HFFc6 (cell line): ENCODE results near the gene HNRNPUL1. TPM values are rescaled to one million over a fixed set of nuclear protein-coding genes. Genes with fewer than 3 reads are reported as not detected.

Experiments
- DNase-seq: peaks from one replicate; pipeline ENCODE4 v3.0.0-alpha.2; 2018
- H3K27ac Mint-ChIP-seq: 2 replicates; pipeline ENCODE4 v1.8.0; 2020; ENCODE audit warnings: mild to moderate bottlenecking, mixed read lengths
- H3K27me3 Mint-ChIP-seq: 2 replicates; pipeline ENCODE4 v1.8.0; 2021; ENCODE audit warnings: mild to moderate bottlenecking, moderate library complexity, mixed read lengths; ENCODE audit not compliant: insufficient read depth
- H3K36me3 Mint-ChIP-seq: 2 replicates; pipeline ENCODE4 v1.8.0; 2021; ENCODE audit warnings: low read depth, mixed read lengths
- H3K4me1 Mint-ChIP-seq: 2 replicates; pipeline ENCODE4 v1.8.0; 2020; ENCODE audit warnings: low read depth, mixed read lengths
- H3K4me3 Mint-ChIP-seq: 2 replicates; pipeline ENCODE4 v1.8.0; 2020; ENCODE audit warnings: mild to moderate bottlenecking, moderate library complexity, mixed read lengths
- H3K9me3 Mint-ChIP-seq: 2 replicates; pipeline ENCODE4 v1.8.0; 2020; ENCODE audit warnings: mild to moderate bottlenecking, mixed read lengths
- CTCF ChIP-seq: fragments of 200-600 bp; sonication (generic); IDR thresholded peaks from 2 replicates; pipeline ENCODE4 v1.5.0; 2021; ENCODE audit warnings: antibody characterized with exemption, mild to moderate bottlenecking
- total RNA-seq, 6 experiments: library from RNA; stranded (reverse); fragmentation: NEBNext Ultra II Directional; extraction: Animal tissue kit (Norgen Biotek cat#: 25700); gene quantifications; 2 replicates in 1 of 6; 3 replicates in 5 of 6; pipeline ENCODE4 v1.2.3, GENCODE V29; 2021

Gene HNRNPUL1
- total RNA-seq, 6 experiments from 2014 or later: 176 to 245 (median 234) TPM

DNA sequence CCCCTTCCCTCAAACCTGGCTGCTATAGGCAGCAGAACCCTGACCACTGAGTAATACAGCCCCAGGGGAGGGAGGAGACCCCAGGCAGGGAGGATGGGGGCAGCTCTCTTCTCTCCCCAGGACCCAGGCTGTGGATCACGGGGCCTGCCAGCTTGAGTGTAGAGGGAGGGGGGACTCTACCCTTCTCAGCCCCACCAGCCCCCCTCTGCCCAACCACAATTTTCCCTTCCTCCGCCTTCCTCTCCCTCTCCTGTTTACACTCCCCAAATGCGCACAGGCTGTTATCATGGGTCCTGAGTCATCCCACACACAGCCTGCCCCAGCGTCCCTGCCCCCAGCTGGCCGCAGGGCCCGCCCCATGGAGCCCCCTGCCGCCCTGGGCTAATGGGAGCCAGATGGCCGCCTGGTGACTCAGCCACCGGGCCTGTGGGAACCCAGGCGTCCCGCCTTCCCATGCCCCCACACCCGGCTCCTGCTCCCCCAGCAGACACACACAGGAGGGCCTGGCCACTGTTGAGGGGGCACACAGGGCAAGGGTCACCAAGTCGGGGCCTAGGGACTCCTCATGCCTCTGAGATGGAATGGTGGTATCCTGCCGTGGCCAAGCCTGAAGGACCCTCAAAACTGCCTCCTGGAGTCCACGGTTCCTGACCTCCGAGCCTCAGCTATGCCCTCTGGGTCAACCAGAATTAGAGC lies 59.4 kb downstream of the HNRNPUL1 start:
- no peak for TF ChIP-seq CTCF
- H3K4me1 Mint-ChIP-seq: peaks cover 74% of the 10 kb centered on the region
- H3K36me3 Mint-ChIP-seq: peaks cover 32% of the 10 kb centered on the region
- peak overlapping the region; percentile 76 for H3K4me3 Mint-ChIP-seq
- peak; percentile 86 for DNase-seq
- H3K27ac Mint-ChIP-seq: peak overlapping the region; percentile 98
- no peaks in the 10 kb centered on the region for H3K9me3 Mint-ChIP-seq
- peaks cover 10% of the 10 kb centered on the region for H3K27me3 Mint-ChIP-seq

DNA sequence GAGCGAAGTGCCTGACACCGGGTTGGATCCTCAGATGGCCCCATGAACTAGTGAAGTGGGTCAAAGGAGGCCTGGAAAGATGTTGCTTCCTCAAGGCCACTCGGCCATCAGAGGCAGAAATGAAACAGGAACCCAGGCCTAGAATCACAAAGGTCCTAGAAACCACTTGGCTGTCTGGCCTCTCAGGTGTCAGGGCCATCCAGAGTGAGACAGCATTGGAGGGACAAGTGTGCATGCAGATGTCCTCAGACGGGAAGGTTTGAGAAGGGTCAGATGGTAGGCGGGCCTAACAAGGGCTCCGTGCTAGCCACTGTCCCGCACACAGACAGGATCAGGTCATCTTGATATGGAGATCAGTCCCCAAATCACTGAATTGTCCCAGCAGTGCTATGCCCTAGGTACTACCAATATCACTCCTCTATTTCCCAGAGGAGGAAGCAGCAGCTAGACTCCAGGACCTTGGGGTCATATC lies 60.1 kb downstream of the HNRNPUL1 start:
- peaks cover 25% of the 10 kb centered on the region for H3K36me3 Mint-ChIP-seq
- H3K4me1 Mint-ChIP-seq: peaks cover 81% of the 10 kb centered on the region
- TF ChIP-seq CTCF: no peak
- H3K27ac Mint-ChIP-seq: peak overlapping the region; percentile 98
- H3K4me3 Mint-ChIP-seq: peak overlapping the region; percentile 76
- no peak for DNase-seq
- peaks cover 10% of the 10 kb centered on the region for H3K27me3 Mint-ChIP-seq
- no peaks in the 10 kb centered on the region for H3K9me3 Mint-ChIP-seq

DNA sequence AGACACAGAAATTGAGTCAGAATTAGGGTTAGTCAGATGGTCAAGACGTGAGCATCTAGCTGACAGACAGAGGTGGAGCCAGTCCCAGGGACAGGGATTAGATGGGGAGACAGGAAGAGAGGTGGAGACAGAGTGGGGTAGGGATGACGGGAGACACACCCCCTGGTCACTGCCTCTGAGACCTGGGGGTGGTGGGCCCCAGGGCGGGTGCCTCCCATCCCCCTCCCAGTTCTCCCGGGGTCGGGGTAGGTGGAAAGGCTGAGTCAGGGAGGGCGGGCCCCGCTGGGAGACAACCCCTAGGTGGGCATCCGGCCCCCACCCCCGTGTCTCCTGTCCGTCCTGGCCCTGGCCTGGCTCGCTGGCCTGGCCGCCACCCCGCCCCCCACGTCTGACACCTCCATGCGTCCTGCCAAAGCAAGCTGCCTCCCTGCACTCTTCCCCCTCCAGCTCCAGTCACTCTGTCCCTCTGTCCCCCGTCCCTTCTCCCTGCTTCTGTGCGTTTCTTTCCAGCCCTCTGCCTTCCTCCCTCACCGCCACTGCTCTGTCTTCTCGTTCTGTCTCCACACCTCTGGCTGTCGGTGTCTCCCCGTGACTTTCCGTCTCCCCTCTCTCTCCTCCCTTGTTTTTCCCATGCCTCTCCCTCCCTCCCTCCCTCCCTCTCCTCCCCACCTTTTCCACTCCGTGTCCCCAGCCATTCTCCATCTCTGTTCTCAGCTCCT lies 60.9 kb downstream of the HNRNPUL1 start:
- Mint-ChIP-seq H3K4me3 (peak overlapping the region; percentile 80), H3K9me3 (no peaks in the 10 kb centered on the region), H3K27me3 (peaks cover 10% of the 10 kb centered on the region), H3K27ac (peak overlapping the region; percentile 98), H3K36me3 (peaks cover 21% of the 10 kb centered on the region), H3K4me1 (peaks cover 81% of the 10 kb centered on the region)
- no peak for TF ChIP-seq CTCF
- DNase-seq: peak; percentile 82

DNA sequence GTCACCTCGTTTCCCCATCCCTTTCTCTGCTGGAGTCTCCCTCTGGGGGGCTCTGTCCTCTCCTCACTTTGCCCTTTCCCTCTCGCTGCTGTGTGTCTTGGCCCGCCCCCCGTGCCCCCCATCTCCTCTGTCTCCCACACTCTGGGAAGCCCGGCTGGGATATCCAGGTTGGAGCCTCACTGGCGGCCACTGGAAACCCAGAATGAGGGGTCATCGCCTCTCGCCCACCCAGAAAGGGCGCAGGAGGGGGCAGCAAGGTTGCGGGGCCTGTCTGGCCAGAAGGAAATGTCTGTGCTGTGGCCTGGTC lies 61.4 kb downstream of the HNRNPUL1 start:
- TF ChIP-seq CTCF: no peak
- Mint-ChIP-seq H3K4me3 (peak overlapping the region; percentile 80), H3K9me3 (no peaks in the 10 kb centered on the region), H3K27me3 (peaks cover 8% of the 10 kb centered on the region), H3K36me3 (peaks cover 24% of the 10 kb centered on the region), H3K4me1 (peaks cover 81% of the 10 kb centered on the region), H3K27ac (peak overlapping the region; percentile 98)
- no peak for DNase-seq

DNA sequence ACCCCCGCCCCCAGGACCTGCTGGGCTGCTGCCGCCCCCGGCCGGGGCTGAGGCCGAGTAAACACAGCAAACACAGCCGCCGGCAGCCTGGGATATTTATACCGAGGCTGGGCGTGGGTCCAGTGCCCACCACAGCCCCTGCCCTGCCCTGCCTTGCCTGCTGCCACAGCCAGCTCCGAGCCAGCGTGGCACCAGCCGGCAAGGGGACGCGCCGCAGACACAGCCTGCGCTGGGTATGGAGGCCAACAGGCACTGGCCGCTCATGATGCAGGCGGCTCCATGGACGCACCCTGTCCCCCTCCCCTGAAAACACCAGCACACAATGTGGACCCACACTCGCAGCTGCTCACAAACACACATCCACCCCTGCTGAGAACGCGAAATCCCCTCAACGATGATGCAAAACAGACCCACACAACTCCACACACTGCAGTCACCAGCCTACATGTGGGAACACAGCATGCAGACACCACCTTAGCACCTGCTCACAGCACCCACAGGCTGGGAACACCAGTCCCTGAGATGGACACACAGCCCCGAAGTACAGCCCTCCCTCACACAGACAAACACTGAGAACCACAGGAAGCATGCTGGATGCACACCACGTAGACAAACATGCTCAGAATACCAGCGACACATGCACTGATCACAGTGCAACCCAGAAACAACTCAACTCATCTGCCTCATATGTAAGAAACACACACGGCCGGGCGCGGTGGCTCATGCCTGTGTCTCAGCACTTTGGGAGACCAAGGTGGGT lies 62.0 kb downstream of the HNRNPUL1 start:
- DNase-seq: peak; percentile 57
- Mint-ChIP-seq H3K4me3 (peak overlapping the region; percentile 83), H3K27me3 (peaks cover 6% of the 10 kb centered on the region), H3K36me3 (peaks cover 24% of the 10 kb centered on the region), H3K4me1 (peaks cover 75% of the 10 kb centered on the region), H3K27ac (peak overlapping the region; percentile 95), H3K9me3 (no peaks in the 10 kb centered on the region)
- TF ChIP-seq CTCF: no peak
